GM12878 (cell line): ENCODE measurements around the gene BAG3. TPM values are rescaled to one million over a fixed set of nuclear protein-coding genes. Genes with fewer than 3 reads are reported as not detected.

Source experiments
- ATF7 ChIP-seq: fragments of 450-650 bp; IDR thresholded peaks from 2 replicates; pipeline ENCODE4 v1.6.1; 2016; ENCODE audit warnings: low read depth, mild to moderate bottlenecking
- BCL11A ChIP-seq: IDR thresholded peaks from 2 replicates; pipeline ENCODE4 v1.6.1; 2011; ENCODE audit warnings: low read depth, low read length
- CBX3 ChIP-seq: fragments of 200-600 bp; sonication (generic); IDR thresholded peaks from 2 replicates; pipeline ENCODE4 v1.6.1; 2016; ENCODE audit warnings: low read depth, borderline replicate concordance
- CEBPB ChIP-seq, 2 experiments: fragments of 150-350 bp in 1 of 2; IDR thresholded peaks; 2 replicates each; pipeline ENCODE4 v1.6.1; 2012 to 2014; ENCODE audit warnings: low read depth in 2 of 2, low read length in 2 of 2, borderline replicate concordance in 1 of 2, inconsistent platforms in 1 of 2
- GABPA ChIP-seq: IDR thresholded peaks from 2 replicates; pipeline ENCODE4 v1.6.1; 2014; ENCODE audit warnings: antibody characterized with exemption, low read depth, mild to moderate bottlenecking, inconsistent platforms
- GATAD2B ChIP-seq: fragments of 450-650 bp; conservative IDR thresholded peaks from 2 replicates; pipeline ENCODE4 v1.6.1; 2017; ENCODE audit warnings: low read depth, mild to moderate bottlenecking, moderate library complexity
- HDAC6 ChIP-seq: fragments of 200-600 bp; sonication (generic); IDR thresholded peaks from one replicate; pipeline ENCODE4 v1.8.0; 2017; ENCODE audit warnings: antibody characterized with exemption; ENCODE audit not compliant: unreplicated experiment
- HDGF ChIP-seq: fragments of 450-650 bp; IDR thresholded peaks from 2 replicates; pipeline ENCODE4 v1.6.1; 2016; ENCODE audit warnings: antibody characterized with exemption
- IKZF2 ChIP-seq, 2 experiments: fragments of 450-650 bp; IDR thresholded peaks; 2 replicates each; pipeline ENCODE4 v1.6.1; 2017; ENCODE audit warnings: mild to moderate bottlenecking in 2 of 2, moderate library complexity in 2 of 2
- MAX ChIP-seq: IDR thresholded peaks from 2 replicates; pipeline ENCODE4 v1.6.1; 2012; ENCODE audit warnings: low read depth, low read length, improper control_type of control experiment
- PAX5 ChIP-seq: IDR thresholded peaks from 2 replicates; pipeline ENCODE4 v1.6.1; 2011; ENCODE audit warnings: low read depth, low read length, borderline replicate concordance
- RELA ChIP-seq: fragments of 450-650 bp; IDR thresholded peaks from 2 replicates; pipeline ENCODE4 v1.8.0; 2014; ENCODE audit warnings: borderline replicate concordance; ENCODE audit not compliant: partially characterized antibody
- SMARCA5 ChIP-seq: fragments of 450-650 bp; IDR thresholded peaks from 2 replicates; pipeline ENCODE4 v1.6.1; 2017; ENCODE audit warnings: mild to moderate bottlenecking
- SMC3 ChIP-seq: IDR thresholded peaks from 2 replicates; pipeline ENCODE4 v1.6.1; 2011; ENCODE audit warnings: low read length, improper control_type of control experiment, borderline replicate concordance
- SPI1 ChIP-seq: IDR thresholded peaks from 2 replicates; pipeline ENCODE4 v1.6.1; 2011; ENCODE audit warnings: low read depth, mild to moderate bottlenecking, low read length, moderate library complexity, borderline replicate concordance; ENCODE audit not compliant: insufficient read depth
- ZSCAN29 ChIP-seq: fragments of 450-650 bp; IDR thresholded peaks from 2 replicates; pipeline ENCODE4 v1.6.1; 2017; ENCODE audit warnings: mild to moderate bottlenecking, moderate library complexity
- polyA plus RNA-seq, 11 experiments: library from polyadenylated mRNA; depleted of rRNA in 4 of 11; unstranded in 6 of 11; stranded (reverse) in 5 of 11; fragments of >200 nt; fragmentation: Nextera tagmentation in 4 of 11; fragmentation: Illumina TruSeq in 1 of 11; extraction: Ambion mirVana in 4 of 11; extraction: Trizol in 1 of 11; gene quantifications; 1 replicate in 1 of 11; 2 replicates in 10 of 11; pipeline versions ENCODE4 v1.2.1 to v1.2.3, GENCODE V29; 2011 to 2016; ENCODE audit warnings: inconsistent platforms in 2 of 11, missing spikeins in 2 of 11, low read depth in 1 of 11
- total RNA-seq, 4 experiments: library from RNA; depleted of rRNA in 3 of 4; stranded (reverse); fragments of >200 nt in 3 of 4; fragmentation: Illumina TruSeq in 1 of 4; extraction: Trizol in 1 of 4; gene quantifications; 2 replicates each; pipeline versions ENCODE4 v1.2.1 to v1.2.3, GENCODE V29; 2013 to 2021
- TF ChIP-seq, protein P1 (sequence below): fragments of 450-650 bp; IDR thresholded peaks from 2 replicates; pipeline ENCODE4 v1.6.1; 2017; ENCODE audit warnings: mild to moderate bottlenecking, moderate library complexity
- TF ChIP-seq, protein P2 (sequence below): fragments of 150-350 bp; IDR thresholded peaks from 2 replicates; pipeline ENCODE4 v1.6.1; 2014; ENCODE audit warnings: mild to moderate bottlenecking, low read depth, low read length
- TF ChIP-seq, protein P3 (sequence below): IDR thresholded peaks from 2 replicates; pipeline ENCODE4 v1.6.1; 2012; ENCODE audit warnings: mild to moderate bottlenecking, low read depth, low read length

Gene BAG3
- total and polyA plus RNA-seq, 10 of the 15 experiments (the other 5 are each of a cell fraction or from before 2014, with no cell fraction given): 0.71 to 14.1 (median 4.3) TPM

DNA sequence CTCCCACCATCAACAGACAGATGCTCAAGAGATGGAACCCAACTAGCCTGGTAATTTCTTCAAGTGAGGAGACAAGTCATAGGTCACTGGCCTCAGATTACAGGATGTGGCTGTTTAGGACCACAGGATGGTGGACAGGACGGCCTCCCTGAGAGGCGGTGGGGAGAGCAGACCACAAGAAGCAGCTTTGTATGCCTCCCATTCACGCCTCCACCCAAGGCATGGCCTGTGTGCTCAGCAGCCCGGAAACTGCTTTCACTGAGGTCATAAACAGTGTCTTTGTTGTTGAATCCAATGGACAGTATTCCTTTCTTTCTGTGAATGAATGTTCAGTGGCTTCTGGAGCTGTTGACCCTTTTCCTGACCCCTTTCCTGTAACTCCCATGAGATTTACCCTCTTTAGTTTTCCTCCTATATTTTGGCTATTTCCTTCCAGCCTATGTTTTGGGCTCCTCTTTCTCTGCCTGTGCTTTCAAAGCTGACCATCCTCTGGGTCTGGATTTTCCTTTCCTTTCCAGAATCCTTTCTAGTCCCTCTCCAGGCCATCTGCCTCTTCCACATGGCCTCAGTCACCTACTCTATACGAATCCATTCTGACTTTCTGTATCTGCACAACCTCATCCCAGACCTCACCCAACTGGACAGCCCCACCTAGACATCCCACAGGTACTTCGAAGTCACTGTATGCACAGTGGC lies 42.2 kb downstream of the BAG3 start (continued):
- TF ChIP-seq, protein P1, sequence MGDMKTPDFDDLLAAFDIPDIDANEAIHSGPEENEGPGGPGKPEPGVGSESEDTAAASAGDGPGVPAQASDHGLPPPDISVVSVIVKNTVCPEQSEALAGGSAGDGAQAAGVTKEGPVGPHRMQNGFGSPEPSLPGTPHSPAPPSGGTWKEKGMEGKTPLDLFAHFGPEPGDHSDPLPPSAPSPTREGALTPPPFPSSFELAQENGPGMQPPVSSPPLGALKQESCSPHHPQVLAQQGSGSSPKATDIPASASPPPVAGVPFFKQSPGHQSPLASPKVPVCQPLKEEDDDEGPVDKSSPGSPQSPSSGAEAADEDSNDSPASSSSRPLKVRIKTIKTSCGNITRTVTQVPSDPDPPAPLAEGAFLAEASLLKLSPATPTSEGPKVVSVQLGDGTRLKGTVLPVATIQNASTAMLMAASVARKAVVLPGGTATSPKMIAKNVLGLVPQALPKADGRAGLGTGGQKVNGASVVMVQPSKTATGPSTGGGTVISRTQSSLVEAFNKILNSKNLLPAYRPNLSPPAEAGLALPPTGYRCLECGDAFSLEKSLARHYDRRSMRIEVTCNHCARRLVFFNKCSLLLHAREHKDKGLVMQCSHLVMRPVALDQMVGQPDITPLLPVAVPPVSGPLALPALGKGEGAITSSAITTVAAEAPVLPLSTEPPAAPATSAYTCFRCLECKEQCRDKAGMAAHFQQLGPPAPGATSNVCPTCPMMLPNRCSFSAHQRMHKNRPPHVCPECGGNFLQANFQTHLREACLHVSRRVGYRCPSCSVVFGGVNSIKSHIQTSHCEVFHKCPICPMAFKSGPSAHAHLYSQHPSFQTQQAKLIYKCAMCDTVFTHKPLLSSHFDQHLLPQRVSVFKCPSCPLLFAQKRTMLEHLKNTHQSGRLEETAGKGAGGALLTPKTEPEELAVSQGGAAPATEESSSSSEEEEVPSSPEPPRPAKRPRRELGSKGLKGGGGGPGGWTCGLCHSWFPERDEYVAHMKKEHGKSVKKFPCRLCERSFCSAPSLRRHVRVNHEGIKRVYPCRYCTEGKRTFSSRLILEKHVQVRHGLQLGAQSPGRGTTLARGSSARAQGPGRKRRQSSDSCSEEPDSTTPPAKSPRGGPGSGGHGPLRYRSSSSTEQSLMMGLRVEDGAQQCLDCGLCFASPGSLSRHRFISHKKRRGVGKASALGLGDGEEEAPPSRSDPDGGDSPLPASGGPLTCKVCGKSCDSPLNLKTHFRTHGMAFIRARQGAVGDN: peak; percentile 84
- TF ChIP-seq CEBPB (IDR thresholded peaks at IDR 0.05; ENCODE audit: borderline replicate concordance in 1 of 2, low read depth in 2 of 2, low read length in 2 of 2) (no peak), RELA (no peak), PAX5 (peak; percentile 98), ZSCAN29 (0 out of 2 replicates have a peak, but pooled peaks have one; percentile 42), HDAC6 (no peak), GABPA (no peak), SMARCA5 (no peak), BCL11A (peak; percentile 13; the same call in 1 of the 2 replicates), CBX3 (no peak), HDGF (0 out of 2 replicates have a peak, but pooled peaks have one; percentile 11), MAX (no peak), SMC3 (no peak), SPI1 (no peak), ATF7 (peak; percentile 58; the same call in 1 of the 2 replicates), GATAD2B (0 out of 2 replicates have a peak, but pooled peaks have one; percentile 32), IKZF2 (IDR thresholded peaks at IDR 0.05) (peak; percentile 85 to 91)
- TF ChIP-seq, protein P2, sequence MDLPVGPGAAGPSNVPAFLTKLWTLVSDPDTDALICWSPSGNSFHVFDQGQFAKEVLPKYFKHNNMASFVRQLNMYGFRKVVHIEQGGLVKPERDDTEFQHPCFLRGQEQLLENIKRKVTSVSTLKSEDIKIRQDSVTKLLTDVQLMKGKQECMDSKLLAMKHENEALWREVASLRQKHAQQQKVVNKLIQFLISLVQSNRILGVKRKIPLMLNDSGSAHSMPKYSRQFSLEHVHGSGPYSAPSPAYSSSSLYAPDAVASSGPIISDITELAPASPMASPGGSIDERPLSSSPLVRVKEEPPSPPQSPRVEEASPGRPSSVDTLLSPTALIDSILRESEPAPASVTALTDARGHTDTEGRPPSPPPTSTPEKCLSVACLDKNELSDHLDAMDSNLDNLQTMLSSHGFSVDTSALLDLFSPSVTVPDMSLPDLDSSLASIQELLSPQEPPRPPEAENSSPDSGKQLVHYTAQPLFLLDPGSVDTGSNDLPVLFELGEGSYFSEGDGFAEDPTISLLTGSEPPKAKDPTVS: no peak
- TF ChIP-seq, protein P3, sequence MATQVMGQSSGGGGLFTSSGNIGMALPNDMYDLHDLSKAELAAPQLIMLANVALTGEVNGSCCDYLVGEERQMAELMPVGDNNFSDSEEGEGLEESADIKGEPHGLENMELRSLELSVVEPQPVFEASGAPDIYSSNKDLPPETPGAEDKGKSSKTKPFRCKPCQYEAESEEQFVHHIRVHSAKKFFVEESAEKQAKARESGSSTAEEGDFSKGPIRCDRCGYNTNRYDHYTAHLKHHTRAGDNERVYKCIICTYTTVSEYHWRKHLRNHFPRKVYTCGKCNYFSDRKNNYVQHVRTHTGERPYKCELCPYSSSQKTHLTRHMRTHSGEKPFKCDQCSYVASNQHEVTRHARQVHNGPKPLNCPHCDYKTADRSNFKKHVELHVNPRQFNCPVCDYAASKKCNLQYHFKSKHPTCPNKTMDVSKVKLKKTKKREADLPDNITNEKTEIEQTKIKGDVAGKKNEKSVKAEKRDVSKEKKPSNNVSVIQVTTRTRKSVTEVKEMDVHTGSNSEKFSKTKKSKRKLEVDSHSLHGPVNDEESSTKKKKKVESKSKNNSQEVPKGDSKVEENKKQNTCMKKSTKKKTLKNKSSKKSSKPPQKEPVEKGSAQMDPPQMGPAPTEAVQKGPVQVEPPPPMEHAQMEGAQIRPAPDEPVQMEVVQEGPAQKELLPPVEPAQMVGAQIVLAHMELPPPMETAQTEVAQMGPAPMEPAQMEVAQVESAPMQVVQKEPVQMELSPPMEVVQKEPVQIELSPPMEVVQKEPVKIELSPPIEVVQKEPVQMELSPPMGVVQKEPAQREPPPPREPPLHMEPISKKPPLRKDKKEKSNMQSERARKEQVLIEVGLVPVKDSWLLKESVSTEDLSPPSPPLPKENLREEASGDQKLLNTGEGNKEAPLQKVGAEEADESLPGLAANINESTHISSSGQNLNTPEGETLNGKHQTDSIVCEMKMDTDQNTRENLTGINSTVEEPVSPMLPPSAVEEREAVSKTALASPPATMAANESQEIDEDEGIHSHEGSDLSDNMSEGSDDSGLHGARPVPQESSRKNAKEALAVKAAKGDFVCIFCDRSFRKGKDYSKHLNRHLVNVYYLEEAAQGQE: no peak
